K562 treated with DMSO at 1 percent for 12 hours (cell line): Measurements from ENCODE around the gene IKZF4. TPM values are rescaled to one million over a fixed set of nuclear protein-coding genes. Genes with fewer than 3 reads are reported as not detected.

Experiments used
- total RNA-seq: library from RNA; unstranded; fragments of 300-600 nt; gene quantifications from 2 replicates; pipeline ENCODE4 v1.2.3, GENCODE V29; 2022; ENCODE audit not compliant: insufficient read depth

Gene IKZF4
- total RNA-seq = 5.5 and 28.5 TPM in 2 replicates

GRCh38 chr12:56020423-56021184 is at the start of gene IKZF4:
Gene IKZF4 (plus strand): TSS chr12:56021043. CDS start chr12:56021494, 451 bp downstream.

GRCh38 chr12:55973599-55974307 is 47.1 kb upstream of the IKZF4 start, which contains the start of gene RAB5B:
Gene RAB5B (plus strand): TSS chr12:55974078. CDS start chr12:55986961, 12,883 bp downstream.

GRCh38 chr12:55996715-55997534 is 23.9 kb upstream of the IKZF4 start, which contains the start of gene SUOX:
Gene SUOX (plus strand): TSS chr12:55997276. CDS start chr12:56002222, 4,946 bp downstream.

GRCh38 chr12:56041552-56042429 is 20.9 kb downstream of the IKZF4 start, which contains the start of gene RPS26:
Gene RPS26 (plus strand): TSS chr12:56041918. CDS start chr12:56042167, 249 bp downstream.

GRCh38 chr12:56079723-56080555 is 59.1 kb downstream of the IKZF4 start, which contains the start of gene ERBB3:
Gene ERBB3 (plus strand): TSS chr12:56080165. CDS start chr12:56080301, 136 bp downstream.

Other genes starting within 250 kb of the IKZF4 start
- 95.9 and 113 TPM in 2 replicates for gene SARNP, start 203.3 kb upstream of the IKZF4 start, total RNA-seq
- gene ORMDL2, start 203.0 kb upstream of the IKZF4 start, total RNA-seq = 14.8 and 20.8 TPM in 2 replicates
- 10.8 and 24.3 TPM in 2 replicates for gene DNAJC14, start 191.5 kb upstream of the IKZF4 start, total RNA-seq
- gene MMP19, start 178.1 kb upstream of the IKZF4 start, total RNA-seq = 0.61 and 1.6 TPM in 2 replicates
- 25.3 and 31.8 TPM in 2 replicates for gene PYM1, start 93.1 kb upstream of the IKZF4 start, total RNA-seq
- 20.0 and 41.3 TPM in 2 replicates for gene DGKA, start 89.9 kb upstream of the IKZF4 start, total RNA-seq
- gene PMEL, start 55.0 kb upstream of the IKZF4 start, total RNA-seq = 1.6 and 2.3 TPM in 2 replicates
- 60.8 and 102 TPM in 2 replicates for gene CDK2, start 54.2 kb upstream of the IKZF4 start, total RNA-seq
- 24.7 and 53.6 TPM in 2 replicates for gene RAB5B, start 47.0 kb upstream of the IKZF4 start, total RNA-seq
- gene SUOX, start 23.8 kb upstream of the IKZF4 start, total RNA-seq = 28.3 and 47.1 TPM in 2 replicates
- 356 and 471 TPM in 2 replicates for gene RPS26, start 20.9 kb downstream of the IKZF4 start, total RNA-seq
- 4.0 and 6.2 TPM in 2 replicates for gene ERBB3, start 59.1 kb downstream of the IKZF4 start, total RNA-seq
- 117 and 191 TPM in 2 replicates for gene PA2G4, start 83.5 kb downstream of the IKZF4 start, total RNA-seq
- gene RPL41, start 95.6 kb downstream of the IKZF4 start, total RNA-seq = 3,882 and 7,413 TPM in 2 replicates
- gene ZC3H10, start 97.2 kb downstream of the IKZF4 start, total RNA-seq = 3.0 and 6.0 TPM in 2 replicates
- gene ESYT1, start 107.2 kb downstream of the IKZF4 start, total RNA-seq = 118 and 171 TPM in 2 replicates
- 39.6 and 50.9 TPM in 2 replicates for gene MYL6B, start 131.5 kb downstream of the IKZF4 start, total RNA-seq
- gene MYL6, start 137.3 kb downstream of the IKZF4 start, total RNA-seq = 825 and 1,302 TPM in 2 replicates
- gene SMARCC2, start 168.4 kb downstream of the IKZF4 start, total RNA-seq = 21.7 and 70.9 TPM in 2 replicates
- gene RNF41, start 200.9 kb downstream of the IKZF4 start, total RNA-seq = 21.4 and 47.7 TPM in 2 replicates
- gene NABP2, start 203.3 kb downstream of the IKZF4 start, total RNA-seq = 41.0 and 51.8 TPM in 2 replicates
- not detected in 2 replicates for gene SLC39A5, start 209.0 kb downstream of the IKZF4 start, total RNA-seq
- gene ANKRD52, start 237.3 kb downstream of the IKZF4 start, total RNA-seq = 9.6 and 33.7 TPM in 2 replicates
- gene COQ10A, start 245.9 kb downstream of the IKZF4 start, total RNA-seq = 43.3 and 62.5 TPM in 2 replicates